HepG2 (cell line): ENCODE data around the gene SNUPN. TPM values are rescaled to one million over a fixed set of nuclear protein-coding genes. Genes with fewer than 3 reads are reported as not detected.
A peak's percentile ranks its signal among the peaks of the same experiment; 100 is the strongest.

Experiments used
- ARNT2 ChIP-seq: sonication (generic); formaldehyde crosslinking; IDR thresholded peaks from 2 replicates; pipeline ENCODE4 v1.8.0; 2022; ENCODE audit warnings: mild to moderate bottlenecking, low read depth, missing genetic modification reagents, moderate library complexity
- CENPX ChIP-seq: sonication (generic); formaldehyde crosslinking; IDR thresholded peaks from 2 replicates; pipeline ENCODE4 v1.9.0; 2021; ENCODE audit warnings: mild to moderate bottlenecking, missing genetic modification reagents, moderate library complexity
- DMAP1 ChIP-seq: IDR thresholded peaks from 2 replicates; pipeline ENCODE4 v1.6.1; 2016
- FOXC1 ChIP-seq: sonication (generic); formaldehyde crosslinking; IDR thresholded peaks from 2 replicates; pipeline ENCODE4 v1.8.0; 2022; ENCODE audit warnings: mild to moderate bottlenecking, missing genetic modification reagents, borderline replicate concordance
- GTF2F1 ChIP-seq: fragments of 150-350 bp; IDR thresholded peaks from 2 replicates; pipeline ENCODE4 v1.6.1; 2014; ENCODE audit warnings: low read length
- IRX3 ChIP-seq: sonication (generic); formaldehyde crosslinking; IDR thresholded peaks from 2 replicates; pipeline ENCODE4 v1.8.1; 2023; ENCODE audit warnings: mild to moderate bottlenecking, low read depth, missing genetic modification reagents, borderline replicate concordance
- KDM3A ChIP-seq: IDR thresholded peaks from 2 replicates; pipeline ENCODE4 v1.6.1; 2018; ENCODE audit warnings: low read depth, missing compliant biosample characterization
- PHB2 ChIP-seq: fragments of 450-650 bp; IDR thresholded peaks from 2 replicates; pipeline ENCODE4 v1.6.1; 2018; ENCODE audit not compliant: partially characterized antibody
- ZBTB1 ChIP-seq: sonication (generic); formaldehyde crosslinking; IDR thresholded peaks from 2 replicates; pipeline ENCODE4 v1.4.0; 2020; ENCODE audit warnings: missing genetic modification reagents, borderline replicate concordance
- ZMAT3 ChIP-seq: sonication (generic); formaldehyde crosslinking; conservative IDR thresholded peaks from 2 replicates; pipeline ENCODE4 v1.7.0; 2021; ENCODE audit warnings: missing genetic modification reagents
- ZNF205 ChIP-seq: IDR thresholded peaks from 2 replicates; pipeline ENCODE4 v1.6.1; 2018; ENCODE audit warnings: missing biosample characterization, missing genetic modification reagents
- ZNF317 ChIP-seq: sonication (generic); formaldehyde crosslinking; IDR thresholded peaks from 2 replicates; pipeline ENCODE4 v1.5.0; 2020; ENCODE audit warnings: mild to moderate bottlenecking, missing genetic modification reagents
- ZNF816 ChIP-seq: sonication (generic); formaldehyde crosslinking; IDR thresholded peaks from 2 replicates; pipeline ENCODE4 v1.8.0; 2022; ENCODE audit warnings: missing genetic modification reagents, mild to moderate bottlenecking, borderline replicate concordance
- polyA plus RNA-seq, 8 experiments: library from polyadenylated mRNA; depleted of rRNA in 3 of 8; stranded (reverse) in 7 of 8; unstranded in 1 of 8; fragments of >200 nt; fragmentation: Illumina TruSeq in 4 of 8; extraction: Trizol in 4 of 8; gene quantifications; 2 replicates each; pipeline versions ENCODE4 v1.2.1 to v1.2.3, GENCODE V29; 2011 to 2016; ENCODE audit warnings: low read depth in 4 of 8, missing spikeins in 1 of 8, mixed read lengths in 1 of 8; ENCODE audit not compliant: insufficient read depth in 1 of 8
- total RNA-seq, 5 experiments: library from RNA; depleted of rRNA; stranded (reverse); fragments of >200 nt; fragmentation: Illumina TruSeq; extraction: Trizol; gene quantifications; 2 replicates each; pipeline ENCODE4 v1.2.3, GENCODE V29; 2016; ENCODE audit warnings: low read depth in 1 of 5
- TF ChIP-seq, protein P1 (sequence below): sonication (generic); formaldehyde crosslinking; IDR thresholded peaks from one replicate; pipeline ENCODE4 v1.5.1; 2020; ENCODE audit warnings: mild to moderate bottlenecking, missing genetic modification reagents; ENCODE audit errors: not compliant biosample characterization
- TF ChIP-seq, protein P2 (sequence below): sonication (generic); formaldehyde crosslinking; IDR thresholded peaks from 2 replicates; pipeline ENCODE4 v1.4.0; 2020; ENCODE audit warnings: mild to moderate bottlenecking, missing genetic modification reagents
- TF ChIP-seq, protein P3 (sequence below): sonication (generic); formaldehyde crosslinking; IDR thresholded peaks from 2 replicates; pipeline ENCODE4 v1.8.1; 2023; ENCODE audit warnings: mild to moderate bottlenecking, missing genetic modification reagents

The SNUPN gene
- total and polyA plus RNA-seq, 2 of the 13 experiments (the other 11 are each of a cell fraction or from before 2014, with no cell fraction given), result 9.0 to 16.4 TPM

DNA sequence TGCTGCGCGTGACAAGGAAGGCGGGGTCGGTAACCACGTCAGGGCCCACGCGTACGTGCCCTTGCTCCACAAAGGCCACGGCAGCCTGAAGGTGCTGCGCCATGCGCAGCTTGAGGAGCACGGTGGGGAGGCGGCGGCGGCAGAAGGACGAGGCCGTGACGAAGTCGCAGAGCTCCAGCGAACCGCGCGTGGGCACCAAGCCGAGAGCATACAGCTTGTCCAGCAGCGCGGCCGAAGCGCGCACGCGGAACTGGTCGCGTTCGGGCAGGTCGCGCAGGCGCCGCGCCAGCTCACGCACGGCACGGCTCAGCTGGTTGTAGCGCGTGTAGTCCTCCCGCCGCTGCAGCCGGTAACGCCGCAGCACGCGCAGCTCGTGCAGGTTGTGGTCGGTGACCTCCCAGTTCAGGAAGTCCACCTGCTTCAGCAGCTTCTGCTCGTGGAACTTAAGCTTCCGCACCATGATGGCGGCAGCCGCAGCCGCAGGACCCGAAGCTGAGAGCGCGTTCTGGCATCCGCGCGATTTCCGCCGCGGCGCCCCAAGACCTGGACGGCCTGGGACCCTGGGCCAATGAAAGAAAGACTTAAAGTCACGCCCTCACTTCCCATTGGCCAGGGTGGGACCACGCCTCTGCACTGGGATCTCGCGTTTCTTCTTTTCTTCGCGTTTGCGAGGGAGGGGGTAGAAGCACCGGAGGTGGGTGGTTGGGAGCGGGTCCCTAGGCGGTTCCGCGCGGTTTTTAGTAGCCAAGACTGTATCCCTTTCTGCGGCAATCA is 14.4 kb upstream of the SNUPN start, which contains the start of gene IMP3 (continued):
- no peak; the same call in 1 of the 2 replicates for TF ChIP-seq ZNF205
- TF ChIP-seq PHB2, result no peak
- TF ChIP-seq IRX3 (CRISPR knock-in tag), result peak; percentile 87; the same call in 1 of the 2 replicates
- TF ChIP-seq, protein P1, sequence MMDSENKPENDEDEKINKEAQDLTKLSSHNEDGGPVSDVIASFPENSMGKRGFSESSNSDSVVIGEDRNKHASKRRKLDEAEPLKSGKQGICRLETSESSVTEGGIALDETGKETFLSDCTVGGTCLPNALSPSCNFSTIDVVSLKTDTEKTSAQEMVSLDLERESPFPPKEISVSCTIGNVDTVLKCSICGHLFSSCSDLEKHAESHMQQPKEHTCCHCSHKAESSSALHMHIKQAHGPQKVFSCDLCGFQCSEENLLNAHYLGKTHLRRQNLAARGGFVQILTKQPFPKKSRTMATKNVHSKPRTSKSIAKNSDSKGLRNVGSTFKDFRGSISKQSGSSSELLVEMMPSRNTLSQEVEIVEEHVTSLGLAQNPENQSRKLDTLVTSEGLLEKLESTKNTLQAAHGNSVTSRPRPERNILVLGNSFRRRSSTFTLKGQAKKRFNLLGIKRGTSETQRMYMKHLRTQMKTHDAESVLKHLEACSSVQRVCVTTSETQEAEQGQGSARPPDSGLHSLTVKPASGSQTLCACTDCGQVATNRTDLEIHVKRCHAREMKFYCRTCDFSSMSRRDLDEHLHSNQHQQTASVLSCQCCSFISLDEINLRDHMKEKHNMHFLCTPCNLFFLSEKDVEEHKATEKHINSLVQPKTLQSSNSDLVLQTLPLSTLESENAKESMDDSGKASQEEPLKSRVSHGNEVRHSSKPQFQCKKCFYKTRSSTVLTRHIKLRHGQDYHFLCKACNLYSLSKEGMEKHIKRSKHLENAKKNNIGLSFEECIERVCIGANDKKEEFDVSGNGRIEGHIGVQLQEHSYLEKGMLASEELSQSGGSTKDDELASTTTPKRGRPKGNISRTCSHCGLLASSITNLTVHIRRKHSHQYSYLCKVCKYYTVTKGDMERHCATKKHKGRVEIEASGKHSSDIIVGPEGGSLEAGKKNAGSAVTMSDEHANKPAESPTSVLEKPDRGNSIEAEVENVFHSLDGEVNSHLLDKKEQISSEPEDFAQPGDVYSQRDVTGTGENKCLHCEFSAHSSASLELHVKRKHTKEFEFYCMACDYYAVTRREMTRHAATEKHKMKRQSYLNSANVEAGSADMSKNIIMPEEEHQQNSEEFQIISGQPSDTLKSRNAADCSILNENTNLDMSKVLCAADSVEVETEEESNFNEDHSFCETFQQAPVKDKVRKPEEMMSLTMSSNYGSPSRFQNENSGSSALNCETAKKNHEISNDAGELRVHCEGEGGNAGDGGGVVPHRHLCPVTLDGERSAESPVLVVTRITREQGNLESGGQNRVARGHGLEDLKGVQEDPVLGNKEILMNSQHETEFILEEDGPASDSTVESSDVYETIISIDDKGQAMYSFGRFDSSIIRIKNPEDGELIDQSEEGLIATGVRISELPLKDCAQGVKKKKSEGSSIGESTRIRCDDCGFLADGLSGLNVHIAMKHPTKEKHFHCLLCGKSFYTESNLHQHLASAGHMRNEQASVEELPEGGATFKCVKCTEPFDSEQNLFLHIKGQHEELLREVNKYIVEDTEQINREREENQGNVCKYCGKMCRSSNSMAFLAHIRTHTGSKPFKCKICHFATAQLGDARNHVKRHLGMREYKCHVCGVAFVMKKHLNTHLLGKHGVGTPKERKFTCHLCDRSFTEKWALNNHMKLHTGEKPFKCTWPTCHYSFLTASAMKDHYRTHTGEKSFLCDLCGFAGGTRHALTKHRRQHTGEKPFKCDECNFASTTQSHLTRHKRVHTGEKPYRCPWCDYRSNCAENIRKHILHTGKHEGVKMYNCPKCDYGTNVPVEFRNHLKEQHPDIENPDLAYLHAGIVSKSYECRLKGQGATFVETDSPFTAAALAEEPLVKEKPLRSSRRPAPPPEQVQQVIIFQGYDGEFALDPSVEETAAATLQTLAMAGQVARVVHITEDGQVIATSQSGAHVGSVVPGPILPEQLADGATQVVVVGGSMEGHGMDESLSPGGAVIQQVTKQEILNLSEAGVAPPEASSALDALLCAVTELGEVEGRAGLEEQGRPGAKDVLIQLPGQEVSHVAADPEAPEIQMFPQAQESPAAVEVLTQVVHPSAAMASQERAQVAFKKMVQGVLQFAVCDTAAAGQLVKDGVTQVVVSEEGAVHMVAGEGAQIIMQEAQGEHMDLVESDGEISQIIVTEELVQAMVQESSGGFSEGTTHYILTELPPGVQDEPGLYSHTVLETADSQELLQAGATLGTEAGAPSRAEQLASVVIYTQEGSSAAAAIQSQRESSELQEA (CRISPR knock-in tag), result peak; percentile 97
- TF ChIP-seq DMAP1, result peak; percentile 98
- TF ChIP-seq, protein P2, sequence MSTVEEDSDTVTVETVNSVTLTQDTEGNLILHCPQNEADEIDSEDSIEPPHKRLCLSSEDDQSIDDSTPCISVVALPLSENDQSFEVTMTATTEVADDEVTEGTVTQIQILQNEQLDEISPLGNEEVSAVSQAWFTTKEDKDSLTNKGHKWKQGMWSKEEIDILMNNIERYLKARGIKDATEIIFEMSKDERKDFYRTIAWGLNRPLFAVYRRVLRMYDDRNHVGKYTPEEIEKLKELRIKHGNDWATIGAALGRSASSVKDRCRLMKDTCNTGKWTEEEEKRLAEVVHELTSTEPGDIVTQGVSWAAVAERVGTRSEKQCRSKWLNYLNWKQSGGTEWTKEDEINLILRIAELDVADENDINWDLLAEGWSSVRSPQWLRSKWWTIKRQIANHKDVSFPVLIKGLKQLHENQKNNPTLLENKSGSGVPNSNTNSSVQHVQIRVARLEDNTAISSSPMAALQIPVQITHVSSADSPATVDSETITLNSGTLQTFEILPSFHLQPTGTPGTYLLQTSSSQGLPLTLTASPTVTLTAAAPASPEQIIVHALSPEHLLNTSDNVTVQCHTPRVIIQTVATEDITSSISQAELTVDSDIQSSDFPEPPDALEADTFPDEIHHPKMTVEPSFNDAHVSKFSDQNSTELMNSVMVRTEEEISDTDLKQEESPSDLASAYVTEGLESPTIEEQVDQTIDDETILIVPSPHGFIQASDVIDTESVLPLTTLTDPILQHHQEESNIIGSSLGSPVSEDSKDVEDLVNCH (CRISPR knock-in tag), result peak; percentile 62; the same call in 1 of the 2 replicates
- peak; percentile 61; the same call in 1 of the 2 replicates for TF ChIP-seq FOXC1
- no peak for TF ChIP-seq ZNF816
- TF ChIP-seq CENPX (CRISPR knock-in tag), result no peak
- TF ChIP-seq, protein P3, sequence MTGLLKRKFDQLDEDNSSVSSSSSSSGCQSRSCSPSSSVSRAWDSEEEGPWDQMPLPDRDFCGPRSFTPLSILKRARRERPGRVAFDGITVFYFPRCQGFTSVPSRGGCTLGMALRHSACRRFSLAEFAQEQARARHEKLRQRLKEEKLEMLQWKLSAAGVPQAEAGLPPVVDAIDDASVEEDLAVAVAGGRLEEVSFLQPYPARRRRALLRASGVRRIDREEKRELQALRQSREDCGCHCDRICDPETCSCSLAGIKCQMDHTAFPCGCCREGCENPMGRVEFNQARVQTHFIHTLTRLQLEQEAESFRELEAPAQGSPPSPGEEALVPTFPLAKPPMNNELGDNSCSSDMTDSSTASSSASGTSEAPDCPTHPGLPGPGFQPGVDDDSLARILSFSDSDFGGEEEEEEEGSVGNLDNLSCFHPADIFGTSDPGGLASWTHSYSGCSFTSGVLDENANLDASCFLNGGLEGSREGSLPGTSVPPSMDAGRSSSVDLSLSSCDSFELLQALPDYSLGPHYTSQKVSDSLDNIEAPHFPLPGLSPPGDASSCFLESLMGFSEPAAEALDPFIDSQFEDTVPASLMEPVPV (CRISPR knock-in tag), result peak; percentile 96
- peak; percentile 60; the same call in 1 of the 2 replicates for TF ChIP-seq KDM3A
- peak; percentile 86 for TF ChIP-seq ARNT2
- peak; percentile 17; the same call in 1 of the 2 replicates for TF ChIP-seq ZNF317 (CRISPR knock-in tag)
- TF ChIP-seq GTF2F1, result no peak
- 0 out of 2 replicates have a peak, but pooled peaks have one; percentile 48 for TF ChIP-seq ZBTB1 (CRISPR knock-in tag)
- TF ChIP-seq ZMAT3, result peak; percentile 97
